Stimulated activated CD8-positive, alpha-beta memory T cell treated with anti-CD3 and anti-CD28 coated beads, Interleukin-15, amount 100 ng/mL, for 24 hours (primary cell): ENCODE results near the gene SAMD5.

Experiments used
- DNase-seq: peaks from one replicate; pipeline ENCODE4 v3.0.0-alpha.2; 2020; ENCODE audit warnings: low read depth

The SAMD5 gene

GRCh38 chr6:147508042-147508865 is at the start of gene SAMD5:
SAMD5 (plus strand) TSS chr6:147508690; CDS start chr6:147508929, 239 bp downstream.
- no peak for DNase-seq

DNA sequence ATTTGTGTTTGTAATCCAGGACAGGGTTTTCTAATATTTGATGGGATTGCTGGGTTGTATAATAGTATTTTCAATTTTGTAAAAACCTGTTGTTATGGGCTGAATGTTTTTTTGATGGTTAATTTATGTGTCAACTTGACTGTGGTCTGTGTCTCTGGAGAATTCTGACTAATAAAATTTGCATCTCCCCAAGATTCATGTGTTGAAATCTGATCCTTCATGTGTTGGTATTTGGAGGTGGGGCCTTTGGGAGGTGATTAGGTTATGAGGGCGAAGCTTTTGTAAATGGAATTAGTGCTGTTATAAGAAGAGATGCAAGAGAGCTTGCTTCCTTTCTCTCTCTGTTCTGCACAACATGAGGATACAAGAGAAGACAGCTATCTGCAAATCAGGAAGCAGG is 48.7 kb upstream of the SAMD5 start:
- DNase-seq = no peak

DNA sequence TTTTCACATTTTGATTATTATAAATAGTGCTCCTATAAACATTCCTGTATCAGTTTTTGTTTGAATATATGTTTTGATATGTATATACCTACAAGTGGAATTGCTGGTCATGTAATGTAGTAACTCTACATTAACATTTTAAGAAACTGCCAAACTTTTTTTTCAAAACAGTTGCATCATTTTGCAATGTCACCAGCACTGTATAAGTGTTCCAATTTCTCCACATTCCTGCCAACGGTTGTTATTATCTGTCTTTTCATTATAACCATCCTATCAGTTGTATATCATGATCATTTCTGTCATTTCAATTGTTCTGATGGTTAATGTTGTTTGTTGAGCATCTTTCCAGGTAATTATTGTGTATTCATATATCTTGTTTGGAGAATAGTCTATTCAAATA is 44.8 kb upstream of the SAMD5 start:
- no peak for DNase-seq

- no peak for DNase-seq
These were observed 41.1 kb upstream of the SAMD5 start for GRCh38 chr6:147467428-147467827.

GRCh38 chr6:147467886-147468285 is 40.6 kb upstream of the SAMD5 start:
- DNase-seq = no peak

GRCh38 chr6:147468634-147469033 is 39.9 kb upstream of the SAMD5 start:
- DNase-seq = no peak

GRCh38 chr6:147479857-147480256 is 28.6 kb upstream of the SAMD5 start:
- no peak for DNase-seq

- DNase-seq = no peak
These were observed 21.8 kb upstream of the SAMD5 start for GRCh38 chr6:147486683-147487082.

DNA sequence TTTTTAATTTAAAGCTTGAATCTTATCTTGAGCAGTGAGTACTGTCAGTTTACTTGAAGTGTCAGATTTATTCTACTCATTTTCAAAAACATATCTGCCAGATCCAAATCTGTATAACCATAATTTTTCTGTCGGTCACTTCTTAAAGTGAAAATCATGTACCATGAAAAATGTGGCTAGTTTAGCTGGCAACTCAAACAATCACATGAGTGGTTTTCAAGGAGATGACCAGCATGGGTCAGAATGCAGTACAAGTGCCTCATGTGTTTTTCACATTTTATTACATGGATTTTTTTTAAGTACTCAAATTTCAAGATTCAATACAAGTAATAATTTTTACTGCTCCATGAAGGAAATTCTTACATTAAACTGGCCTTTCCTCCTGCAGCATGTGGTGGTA is 11.0 kb upstream of the SAMD5 start:
- DNase-seq = no peak

DNA sequence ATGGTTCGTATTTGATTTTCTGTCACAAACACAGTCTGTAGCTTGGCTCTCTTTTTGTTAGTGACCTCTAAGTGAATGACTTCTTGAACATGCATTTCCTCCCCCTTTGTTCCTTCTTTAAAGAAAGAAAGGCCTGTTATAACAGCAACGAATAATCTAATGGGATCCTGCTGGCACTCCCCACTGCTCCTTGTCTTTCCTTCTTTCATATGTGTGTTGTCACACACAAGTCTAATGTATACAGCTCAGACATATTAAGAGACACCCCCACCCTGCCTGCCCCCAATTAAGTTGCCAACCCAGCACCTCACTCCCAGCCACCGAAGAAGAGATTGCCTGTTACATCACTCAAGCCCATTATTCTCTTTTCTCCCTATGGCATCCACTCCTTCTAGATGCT is 4.9 kb upstream of the SAMD5 start:
- no peak for DNase-seq

- no peak for DNase-seq
These were observed 3.6 kb upstream of the SAMD5 start for GRCh38 chr6:147504848-147505247.

- no peak for DNase-seq
These were observed 1.8 kb upstream of the SAMD5 start for GRCh38 chr6:147506704-147507114.

DNA sequence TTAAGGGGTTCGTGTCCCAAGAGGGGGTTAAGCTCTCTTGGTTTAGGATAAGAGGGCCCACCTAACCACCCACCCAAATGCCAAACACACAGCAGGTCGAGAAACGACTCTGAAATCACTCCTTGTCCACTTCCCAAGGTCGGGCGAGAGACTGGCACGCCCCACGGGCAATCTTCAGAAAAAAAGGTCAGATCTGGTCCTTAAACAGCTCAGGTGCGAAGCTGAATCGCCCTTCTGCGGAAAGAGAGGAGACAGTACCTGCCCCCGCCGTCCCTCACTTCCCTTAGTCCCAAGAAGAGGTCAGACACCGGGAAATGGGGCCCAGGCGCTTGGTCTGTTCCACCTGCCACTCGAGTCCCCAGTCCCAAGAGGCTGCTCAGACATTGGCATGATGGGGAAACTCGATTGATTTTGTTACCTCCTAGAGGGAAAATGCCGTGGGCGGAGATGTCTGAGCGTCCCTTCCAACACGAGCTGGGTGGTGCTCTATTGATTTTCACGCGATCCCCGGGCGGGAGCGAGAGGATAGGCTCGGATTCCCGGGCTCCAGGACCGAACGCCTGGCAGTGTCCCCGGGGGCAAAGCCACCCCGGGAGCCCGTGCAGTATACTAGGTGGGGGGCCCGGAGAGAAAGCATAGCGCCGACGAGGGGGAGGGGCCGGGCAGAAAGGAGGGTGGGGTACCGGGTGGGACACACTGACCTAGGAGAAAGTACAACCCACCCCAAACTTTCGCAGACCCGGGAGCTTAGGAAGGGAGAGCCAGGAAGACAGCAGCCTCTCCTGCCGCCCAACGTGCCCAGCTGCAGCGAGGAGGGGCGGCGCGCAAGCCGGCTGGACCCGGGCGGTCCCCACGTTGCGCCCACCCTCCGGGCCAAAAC is 1.1 kb upstream of the SAMD5 start:
- DNase-seq = no peak

GRCh38 chr6:147508866-147509608 is 547 bp downstream of the SAMD5 start:
- DNase-seq = no peak

- DNase-seq = no peak
These were observed 1.4 kb downstream of the SAMD5 start for GRCh38 chr6:147509891-147510290.

DNA sequence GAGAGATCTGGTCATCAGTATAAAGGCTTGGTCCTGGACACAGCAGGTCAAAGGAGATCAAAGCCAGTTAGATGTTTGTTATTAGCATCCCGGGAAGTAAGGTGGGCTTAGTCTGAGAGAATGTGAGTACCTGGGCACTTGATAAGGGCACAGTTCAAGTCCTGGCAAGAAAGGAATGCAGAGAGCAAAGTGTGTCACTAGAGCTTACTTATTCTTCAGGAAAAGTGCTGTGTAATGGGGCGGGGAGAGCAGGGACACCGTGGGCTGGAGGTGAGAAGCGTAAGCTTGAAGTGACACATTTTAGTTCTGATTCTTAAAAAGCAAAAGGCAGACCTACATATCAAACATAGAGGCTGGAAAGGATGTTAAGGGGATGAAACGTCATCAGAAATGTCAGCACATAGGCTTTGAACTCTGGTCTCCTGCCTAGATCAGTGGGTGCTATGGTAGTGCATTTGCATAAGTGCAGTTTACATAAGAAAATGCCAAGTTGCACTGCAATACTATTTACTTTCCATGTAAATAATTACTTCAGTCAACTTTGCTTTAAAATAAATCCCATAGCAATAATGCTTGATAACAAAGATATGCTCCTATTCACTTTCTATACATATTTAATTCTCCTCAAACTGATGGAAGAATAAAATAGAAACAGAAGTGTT is 2.6 kb downstream of the SAMD5 start:
- DNase-seq = no peak

GRCh38 chr6:147514831-147515230 is 6.3 kb downstream of the SAMD5 start:
- DNase-seq = no peak

GRCh38 chr6:147515327-147515726 is 6.8 kb downstream of the SAMD5 start:
- DNase-seq = no peak

DNA sequence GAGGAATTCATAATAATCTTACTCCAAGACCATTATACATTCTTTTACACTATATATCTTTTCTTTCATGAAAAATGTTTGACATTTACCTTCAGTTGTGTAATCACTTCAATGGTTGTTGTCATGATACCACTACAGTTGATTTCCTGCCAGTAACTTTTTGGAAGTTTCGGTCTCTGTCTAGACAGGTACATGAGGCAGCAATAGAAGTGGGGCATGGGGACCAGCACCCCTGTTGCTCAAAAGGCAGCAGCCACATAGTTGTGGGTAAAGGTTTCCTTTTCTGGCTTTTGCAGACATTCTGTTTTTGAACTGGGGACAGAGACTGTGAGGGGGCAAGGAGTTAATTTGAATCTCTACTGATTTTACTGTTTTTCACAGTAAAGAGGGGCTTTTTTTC is 14.1 kb downstream of the SAMD5 start:
- no peak for DNase-seq

DNA sequence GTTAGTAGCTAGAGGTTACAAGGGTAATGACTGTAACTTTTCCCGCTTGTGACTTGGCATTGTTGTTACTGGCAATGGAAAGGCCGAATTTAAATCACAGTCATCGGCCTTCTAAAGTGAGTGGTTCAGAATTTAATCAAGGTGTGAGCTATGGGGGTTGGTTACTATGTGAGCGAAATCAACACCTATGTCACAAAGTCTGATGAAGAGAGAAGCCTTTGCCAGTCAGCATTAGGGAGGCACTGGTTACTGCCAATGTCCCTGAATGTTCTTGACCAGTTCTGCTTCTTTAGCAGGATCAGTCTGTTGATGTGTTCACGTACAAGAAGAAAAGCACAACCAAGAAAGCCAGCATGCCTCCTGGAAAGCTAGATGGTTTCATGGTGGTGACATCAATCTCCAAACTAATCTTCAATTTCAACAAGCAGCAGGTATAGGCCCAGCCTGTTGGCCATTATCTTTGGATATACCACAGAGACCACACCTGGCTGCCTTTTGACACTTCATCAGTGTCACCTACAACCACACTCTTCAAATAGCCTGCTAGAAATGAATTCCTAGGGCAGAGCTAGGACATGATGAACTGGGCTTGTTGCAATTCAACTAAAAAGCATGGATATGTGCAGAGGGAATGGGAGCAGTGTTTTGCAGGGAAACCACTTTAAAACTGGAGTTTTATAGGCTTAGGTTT is 17.2 kb downstream of the SAMD5 start:
- no peak for DNase-seq

DNA sequence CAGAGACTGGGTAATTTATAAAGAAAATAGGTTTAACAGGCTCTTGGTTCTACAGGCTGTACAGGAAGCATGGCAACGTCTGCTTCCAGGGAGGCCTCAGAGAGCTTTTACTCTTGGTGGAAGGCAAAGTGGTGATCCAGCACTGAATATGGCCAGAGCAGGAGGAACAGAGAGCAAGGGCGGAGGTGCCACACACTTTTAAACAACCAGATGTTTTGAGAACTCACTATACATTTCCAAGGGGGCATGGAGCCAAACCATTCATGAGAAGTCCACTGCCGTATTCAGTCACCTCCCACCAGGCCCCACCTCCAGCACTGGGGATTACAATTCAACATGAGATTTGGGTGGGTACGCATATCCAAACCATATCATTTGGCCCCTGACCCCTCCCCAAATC is 18.7 kb downstream of the SAMD5 start:
- no peak for DNase-seq
